K562 (cell line): ENCODE results near the gene YPEL3. TPM values are rescaled to one million over a fixed set of nuclear protein-coding genes. Genes with fewer than 3 reads are reported as not detected.
A peak's percentile ranks its signal among the peaks of the same experiment; 100 is the strongest.

Experiments used
- BRCA1 ChIP-seq, 2 experiments: fragments of 450-650 bp in 1 of 2; sonication (generic) in 1 of 2; formaldehyde crosslinking in 1 of 2; IDR thresholded peaks; 2 replicates each; pipeline versions ENCODE4 v1.5.0 to v1.6.1; 2017 to 2020; ENCODE audit warnings: mild to moderate bottlenecking in 1 of 2, missing genetic modification reagents in 1 of 2
- CC2D1A ChIP-seq: fragments of 450-650 bp; IDR thresholded peaks from 2 replicates; pipeline ENCODE4 v1.6.1; 2017; ENCODE audit warnings: mild to moderate bottlenecking
- CEBPB ChIP-seq: fragments of 450-650 bp; IDR thresholded peaks from 2 replicates; pipeline ENCODE4 v1.6.1; 2016; ENCODE audit warnings: missing genetic modification characterization, missing compliant biosample characterization
- DPF2 ChIP-seq: fragments of 450-650 bp; IDR thresholded peaks from 2 replicates; pipeline ENCODE4 v1.6.1; 2016
- ESRRB ChIP-seq: fragments of 250-450 bp; sonication (Bioruptor Pico); IDR thresholded peaks from 2 replicates; pipeline ENCODE4 v1.5.0; 2020; ENCODE audit warnings: mild to moderate bottlenecking, moderate library complexity, borderline replicate concordance
- FOXK1 ChIP-seq: sonication (generic); formaldehyde crosslinking; IDR thresholded peaks from 2 replicates; pipeline ENCODE4 v1.8.0; 2022; ENCODE audit warnings: missing genetic modification reagents, mild to moderate bottlenecking, borderline replicate concordance
- FOXP4 ChIP-seq: sonication (generic); formaldehyde crosslinking; IDR thresholded peaks from 2 replicates; pipeline ENCODE4 v1.8.0; 2022; ENCODE audit warnings: mild to moderate bottlenecking, missing genetic modification reagents, borderline replicate concordance
- GABPB1 ChIP-seq: sonication (generic); formaldehyde crosslinking; IDR thresholded peaks from 2 replicates; pipeline ENCODE4 v1.8.0; 2022; ENCODE audit warnings: mild to moderate bottlenecking, missing genetic modification reagents
- GATA2 ChIP-seq: sonication (generic); formaldehyde crosslinking; IDR thresholded peaks from 2 replicates; pipeline ENCODE4 v1.4.0; 2020; ENCODE audit warnings: mild to moderate bottlenecking, missing genetic modification reagents
- JUN ChIP-seq, 2 experiments: sonication (generic) in 1 of 2; formaldehyde crosslinking in 1 of 2; IDR thresholded peaks; 2 replicates each; pipeline versions ENCODE4 v1.6.1 to v1.8.0; 2012 to 2022; ENCODE audit warnings: borderline replicate concordance in 2 of 2, mild to moderate bottlenecking in 2 of 2, improper control_type of control experiment in 1 of 2, low read depth in 1 of 2, low read length in 1 of 2, missing genetic modification reagents in 1 of 2
- KDM2B ChIP-seq: fragments of 250-450 bp; sonication (Bioruptor Pico); IDR thresholded peaks from 2 replicates; pipeline ENCODE4 v1.8.0; 2021; ENCODE audit warnings: mild to moderate bottlenecking, moderate library complexity
- MEIS2 ChIP-seq: fragments of 450-650 bp; IDR thresholded peaks from 2 replicates; pipeline ENCODE4 v1.6.1; 2014; ENCODE audit warnings: mild to moderate bottlenecking; ENCODE audit not compliant: partially characterized antibody
- POLR2A ChIP-seq: fragments of 450-650 bp; conservative IDR thresholded peaks from 2 replicates; pipeline ENCODE4 v1.6.1; 2016
- PREB ChIP-seq: sonication (generic); formaldehyde crosslinking; IDR thresholded peaks from 2 replicates; pipeline ENCODE4 v1.8.1; 2023; ENCODE audit warnings: mild to moderate bottlenecking, missing genetic modification reagents
- RAD51 ChIP-seq: fragments of 450-650 bp; IDR thresholded peaks from 2 replicates; pipeline ENCODE4 v1.7.1; 2016; ENCODE audit warnings: low read depth, mild to moderate bottlenecking, borderline replicate concordance
- RBM15 ChIP-seq: fragments of 200-400 bp; formaldehyde crosslinking; IDR thresholded peaks from 2 replicates; pipeline ENCODE4 v1.6.1; 2018; ENCODE audit warnings: mild to moderate bottlenecking, low read length, moderate library complexity; ENCODE audit not compliant: insufficient read depth
- RCOR1 ChIP-seq, 2 experiments: IDR thresholded peaks; 2 replicates each; pipeline ENCODE4 v1.6.1; 2012; ENCODE audit warnings: low read depth in 2 of 2, low read length in 2 of 2, borderline replicate concordance in 1 of 2, improper control_type of control experiment in 1 of 2
- SOX6 ChIP-seq: fragments of 450-650 bp; IDR thresholded peaks from 2 replicates; pipeline ENCODE4 v1.6.1; 2014; ENCODE audit warnings: mild to moderate bottlenecking
- TCF3 ChIP-seq: sonication (generic); formaldehyde crosslinking; IDR thresholded peaks from 2 replicates; pipeline ENCODE4 v1.4.0; 2020; ENCODE audit warnings: mild to moderate bottlenecking, missing genetic modification reagents
- TEAD4 ChIP-seq, 2 experiments: sonication (generic) in 1 of 2; formaldehyde crosslinking in 1 of 2; IDR thresholded peaks; 2 replicates each; pipeline versions ENCODE4 v1.6.1 to v1.8.0; 2012 to 2022; ENCODE audit warnings: borderline replicate concordance in 1 of 2, inconsistent platforms in 1 of 2, low read length in 1 of 2, mild to moderate bottlenecking in 1 of 2, missing genetic modification reagents in 1 of 2
- ZNF184 ChIP-seq: sonication (generic); formaldehyde crosslinking; IDR thresholded peaks from 2 replicates; pipeline ENCODE4 v1.5.0; 2020; ENCODE audit warnings: missing genetic modification reagents
- ZNF696 ChIP-seq: fragments of 250-450 bp; sonication (Bioruptor Pico); conservative IDR thresholded peaks from 2 replicates; pipeline ENCODE4 v1.4.0; 2020; ENCODE audit warnings: mild to moderate bottlenecking, moderate library complexity
- ZNF76 ChIP-seq: fragments of 250-450 bp; sonication (Bioruptor Pico); IDR thresholded peaks from 2 replicates; pipeline ENCODE4 v1.4.0; 2020; ENCODE audit warnings: mild to moderate bottlenecking, moderate library complexity, borderline replicate concordance
- polyA plus RNA-seq, 8 experiments: library from polyadenylated mRNA; depleted of rRNA in 4 of 8; stranded (reverse) in 5 of 8; unstranded in 3 of 8; fragments of >200 nt; fragmentation: Nextera tagmentation in 2 of 8; fragmentation: Illumina TruSeq in 1 of 8; extraction: Ambion mirVana in 2 of 8; extraction: Trizol in 1 of 8; gene quantifications; 2 replicates each; pipeline versions ENCODE4 v1.2.1 to v1.2.3, GENCODE V29; 2011 to 2014; ENCODE audit warnings: inconsistent platforms in 1 of 8, missing spikeins in 1 of 8
- total RNA-seq, 7 experiments: library from RNA; depleted of rRNA in 6 of 7; stranded (reverse); fragments of >200 nt in 6 of 7; fragmentation: Illumina TruSeq in 2 of 7; extraction: Trizol in 2 of 7; gene quantifications; 2 replicates each; pipeline versions ENCODE4 v1.2.1 to v1.2.3, GENCODE V29; 2011 to 2021; ENCODE audit warnings: low replicate concordance in 1 of 7

Gene YPEL3
- total and polyA plus RNA-seq, 9 of the 15 experiments (the other 6 are each of a cell fraction or from before 2014, with no cell fraction given): 0.41 to 15.0 (median 2.9) TPM

GRCh38 chr16:30065102-30065942 is 30.7 kb downstream of the YPEL3 start, which contains the start of gene ALDOA (continued):
- TF ChIP-seq CEBPB (tag): no peak
- TF ChIP-seq GATA2 (CRISPR knock-in tag): no peak
- no peak for TF ChIP-seq FOXK1
- TF ChIP-seq DPF2: peak; percentile 55
- peak; percentile 67; the same call in 1 of the 2 replicates for TF ChIP-seq FOXP4 (CRISPR knock-in tag)
- no peak for TF ChIP-seq PREB
- no peak for TF ChIP-seq ZNF696 (CRISPR knock-in tag)
- TF ChIP-seq RBM15: no peak
- peak; percentile 76 for TF ChIP-seq MEIS2
- TF ChIP-seq RAD51: no peak
- peak; percentile 78; the same call in 1 of the 2 replicates for TF ChIP-seq ZNF76 (CRISPR knock-in tag)
- TF ChIP-seq TCF3: peak; percentile 24; the same call in 1 of the 2 replicates
- TF ChIP-seq TEAD4 (IDR thresholded peaks at IDR 0.05; ENCODE audit: low read length): peak; percentile 20; the same call in 1 of the 2 replicates
- TF ChIP-seq TEAD4 (CRISPR knock-in tag; IDR thresholded peaks at IDR 0.05; ENCODE audit: borderline replicate concordance): peak; percentile 85; the same call in 1 of the 2 replicates
- TF ChIP-seq ZNF184 (CRISPR knock-in tag): no peak
- no peak for TF ChIP-seq BRCA1 (IDR thresholded peaks at IDR 0.05)
- TF ChIP-seq BRCA1 (CRISPR knock-in tag; IDR thresholded peaks at IDR 0.05): no peak
- 0 out of 2 replicates have a peak, but pooled peaks have one; percentile 76 for TF ChIP-seq KDM2B (CRISPR knock-in tag)
- TF ChIP-seq JUN (IDR thresholded peaks at IDR 0.05; ENCODE audit: borderline replicate concordance, low read depth, low read length): peak; percentile 69
- peak; percentile 95 for TF ChIP-seq JUN (CRISPR knock-in tag; IDR thresholded peaks at IDR 0.05; ENCODE audit: borderline replicate concordance)
- peak; percentile 99 for TF ChIP-seq POLR2A
- TF ChIP-seq RCOR1 (IDR thresholded peaks at IDR 0.05; ENCODE audit: borderline replicate concordance in 1 of 2, low read depth in 2 of 2, low read length in 2 of 2): peak in 1 of 2 experiments; percentile 57; a peak in 1 of 4 replicates
- TF ChIP-seq GABPB1 (CRISPR knock-in tag): peak; percentile 91
- no peak for TF ChIP-seq CC2D1A
- TF ChIP-seq SOX6: peak; percentile 71
- TF ChIP-seq ESRRB (CRISPR knock-in tag): no peak
